ENCODE results near the gene SMIM10L2A. TPM values are rescaled to one million over a fixed set of nuclear protein-coding genes. Genes with fewer than 3 reads are reported as not detected.

Gene SMIM10L2A
- total and polyA plus RNA-seq, 2 of the 8 experiments (the other 6 are each of a cell fraction or from before 2014, with no cell fraction given): 5.0 to 7.5 TPM

DNA sequence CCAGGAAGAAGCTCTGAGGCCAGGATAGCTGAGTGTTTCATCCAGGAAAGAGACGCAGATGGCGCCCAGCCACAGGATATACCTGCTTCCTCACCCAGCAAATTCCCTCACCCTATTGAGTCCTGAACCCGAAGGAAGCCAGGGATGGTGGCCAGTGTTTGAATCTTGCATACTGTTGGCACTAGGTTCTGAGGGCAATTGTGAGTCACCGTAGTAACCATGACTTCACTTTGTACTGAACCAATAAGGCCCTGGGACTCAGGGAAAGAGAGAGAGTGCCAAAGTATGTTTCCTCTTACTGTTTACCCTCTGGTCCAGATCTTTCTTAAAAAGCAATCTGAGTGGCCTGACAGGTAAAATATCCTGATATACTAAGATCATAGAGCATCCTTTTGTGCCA lies 25.6 kb upstream of the SMIM10L2A start:
- POLR2A ChIA-PET (ENCODE audit: partially characterized antibody): no interaction called here
- Histone ChIP-seq H3K4me3 (ENCODE audit: extremely low read depth in 1 of 4, insufficient read depth in 2 of 4, low read depth in 3 of 4, low read length in 4 of 4) (no peak overlapping the region), H2BK120ac (replicated peaks; ENCODE audit: low read depth, low read length) (no peak overlapping the region), H3K14ac (ENCODE audit: insufficient read length) (no peak overlapping the region), H2BK12ac (ENCODE audit: low read depth, low read length) (no peak overlapping the region), H4K91ac (replicated peaks; ENCODE audit: insufficient read length, low read length) (no peak overlapping the region), H3K23ac (ENCODE audit: insufficient read length) (no peak overlapping the region), H3K27me3 (replicated peaks in 1 of 4; ENCODE audit: control insufficient read depth in 3 of 4, extremely low read depth in 1 of 4, insufficient read depth in 3 of 4, low read length in 3 of 4) (no peaks in the 10 kb centered on the region), H3K4me2 (ENCODE audit: insufficient read depth in 1 of 2, low read depth in 2 of 2, low read length in 2 of 2) (no peak overlapping the region), H3K9me3 (ENCODE audit: insufficient read depth in 2 of 2, low read depth in 1 of 2, low read length in 1 of 2) (no peaks in the 10 kb centered on the region), H3K4me1 (replicated peaks in 1 of 4; ENCODE audit: control insufficient read depth in 3 of 4, insufficient read depth in 4 of 4, low read length in 3 of 4) (0 out of 7 replicates have a peak, but pooled peaks cover 0 to 2% (median 0%) of the 10 kb centered on the region in 4 experiments), H3K56ac (replicated peaks; ENCODE audit: insufficient read length, low read depth, low read length) (no peak overlapping the region), H4K20me1 (replicated peaks in 1 of 2; ENCODE audit: control insufficient read depth in 1 of 2, insufficient read depth in 2 of 2, low read length in 2 of 2) (no peaks in the 10 kb centered on the region), H2BK20ac (ENCODE audit: low read length) (no peak overlapping the region), H2BK5ac (ENCODE audit: low read depth, low read length) (no peak overlapping the region), H4K8ac (ENCODE audit: extremely low read depth, insufficient read depth, low read length) (no peak overlapping the region), H3K36me3 (ENCODE audit: control insufficient read depth in 2 of 4, insufficient read depth in 4 of 4, low read length in 3 of 4) (no peaks in the 10 kb centered on the region), H3K27ac (ENCODE audit: low read depth, low read length) (no peak overlapping the region), H4K5ac (ENCODE audit: insufficient read length, low read depth, low read length) (no peak overlapping the region), H3K4ac (replicated peaks; ENCODE audit: insufficient read length, low read depth, low read length) (no peak overlapping the region), H2AFZ (ENCODE audit: low read length) (no peak overlapping the region), H3K79me1 (ENCODE audit: low read depth, low read length) (no peaks in the 10 kb centered on the region), H3K18ac (ENCODE audit: extremely low read depth, low read length) (no peak overlapping the region), H3K9ac (replicated peaks in 1 of 4; ENCODE audit: extremely low read depth in 1 of 4, low read depth in 3 of 4, low read length in 3 of 4) (no peak overlapping the region), H3K23me2 (ENCODE audit: low read depth, low read length) (no peaks in the 10 kb centered on the region), H2BK15ac (ENCODE audit: low read length) (no peak overlapping the region), H3K79me2 (ENCODE audit: control insufficient read depth in 1 of 2, insufficient read depth in 2 of 2, low read length in 2 of 2) (no peaks in the 10 kb centered on the region), H2AK5ac (ENCODE audit: low read depth, low read length) (no peak overlapping the region)
- no peak for FAIRE-seq
- no peak for DNase-seq (ENCODE audit: low read depth in 1 of 2, low spot score in 2 of 2)
- CTCF ChIA-PET (ENCODE audit: partially characterized antibody): no interaction called here
- whole genome bisulfite sequencing, 2 experiments (ENCODE audit: extremely low coverage in 1 of 2, insufficient coverage in 1 of 2, insufficient read length in 1 of 2, insufficient replicate concordance in 2 of 2, low coverage in 1 of 2, low lambda C conversion rate in 2 of 2, missing lambda C conversion rate in 1 of 2): 72% methylated on average over 2 of the region's 4 CpGs; no CpG with 5 or more reads in 1 of the 2 experiments
- no peak for TF ChIP-seq RBBP5 (IDR thresholded peaks at IDR 0.05; ENCODE audit: borderline replicate concordance, low read depth, low read length)
- no peak for TF ChIP-seq TAF1 (IDR thresholded peaks at IDR 0.05; ENCODE audit: low read depth, low read length)
- TF ChIP-seq TCF12 (IDR thresholded peaks at IDR 0.05; ENCODE audit: low read depth, low read length): no peak
- TF ChIP-seq CTCF (IDR thresholded peaks at IDR 0.05; ENCODE audit: control extremely low read depth in 1 of 3, insufficient read depth in 1 of 3, low read depth in 1 of 3, low read length in 3 of 3): no peak
- TF ChIP-seq SP2 (IDR thresholded peaks at IDR 0.05; ENCODE audit: low read length): no peak
- TF ChIP-seq SIX5 (IDR thresholded peaks at IDR 0.05; ENCODE audit: low read depth, low read length): no peak
- TF ChIP-seq, protein P1, sequence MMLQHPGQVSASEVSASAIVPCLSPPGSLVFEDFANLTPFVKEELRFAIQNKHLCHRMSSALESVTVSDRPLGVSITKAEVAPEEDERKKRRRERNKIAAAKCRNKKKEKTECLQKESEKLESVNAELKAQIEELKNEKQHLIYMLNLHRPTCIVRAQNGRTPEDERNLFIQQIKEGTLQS (IDR thresholded peaks at IDR 0.05; ENCODE audit: insufficient read depth, low read depth, low read length): no peak
- no peak for TF ChIP-seq SP4 (IDR thresholded peaks at IDR 0.05; ENCODE audit: low read length)
- no peak for TF ChIP-seq CEBPB (IDR thresholded peaks at IDR 0.05; ENCODE audit: low read depth, low read length)
- TF ChIP-seq EGR1 (IDR thresholded peaks at IDR 0.05; ENCODE audit: borderline replicate concordance, low read depth, low read length): no peak
- no peak for TF ChIP-seq ZNF274 (IDR thresholded peaks at IDR 0.05; ENCODE audit: borderline replicate concordance, extremely low read depth, low read length)
- no peak for TF ChIP-seq POU5F1 (IDR thresholded peaks at IDR 0.05; ENCODE audit: low read depth, low read length)
- TF ChIP-seq EP300 (IDR thresholded peaks at IDR 0.05; ENCODE audit: borderline replicate concordance in 1 of 2, low read depth in 2 of 2, low read length in 2 of 2): no peak
